Left ventricle myocardium superior (tissue), 1 donor: ENCODE results near the gene YWHAB. TPM values are rescaled to one million over a fixed set of nuclear protein-coding genes. Genes with fewer than 3 reads are reported as not detected.
A peak's percentile ranks its signal among the peaks of the same experiment; 100 is the strongest.

Source experiments
- ATAC-seq: fragments of 200-7000 bp; cut with Tn5 transposase; one replicate; pipeline ENCODE4 v1.9.1; 2020; ENCODE audit warnings: mild to moderate bottlenecking, moderate library complexity
- DNase-seq: peaks from one replicate; pipeline ENCODE4 v3.0.0-alpha.2; 2020
- intact Hi-C: fragments of 100-400 bp; cut with micrococcal nuclease; formaldehyde crosslinking; loops from one replicate; pipeline ENCODE4 v1.11.0; 2022
- total RNA-seq: library from RNA; stranded (reverse); fragmentation: NEBNext Ultra II Directional; extraction: Animal tissue kit (Norgen Biotek cat#: 25700); gene quantifications from one replicate; pipeline ENCODE4 v1.2.1, GENCODE V29; 2021
- donor health status: DM: no; HTN: yes; CAD: no; lungs with severe emphysema.

Gene YWHAB
- total RNA-seq, 1 donor from 2014 or later: 108 TPM

- intact Hi-C loops: no loop called here
- DNase-seq: no peak
- no peak for ATAC-seq
Measured at GRCh38 chr20:44908987-44909871, 23.7 kb downstream of the YWHAB start.

GRCh38 chr20:44909872-44910689, 24.6 kb downstream of the YWHAB start, which contains the start of gene PABPC1L:
PABPC1L (plus strand) TSS chr20:44910060; CDS start chr20:44910144, 84 bp downstream.
- intact Hi-C loops: no loop called here
- DNase-seq: peak; percentile 81
- peak; percentile 98 for ATAC-seq

GRCh38 chr20:44910690-44911262, 25.3 kb downstream of the YWHAB start:
- no peak for DNase-seq
- intact Hi-C loops: no loop called here
- no peak for ATAC-seq

GRCh38 chr20:44911264-44911921, 25.9 kb downstream of the YWHAB start:
- intact Hi-C loops: no loop called here
- no peak for ATAC-seq
- DNase-seq: no peak

- ATAC-seq: no peak
Measured at GRCh38 chr20:44912189-44912588, 26.7 kb downstream of the YWHAB start.

GRCh38 chr20:44914924-44915323, 29.4 kb downstream of the YWHAB start:
- intact Hi-C loops: no loop called here
- DNase-seq (no peak), ATAC-seq (no peak)

More at GRCh38 chr20:44912189-44912588, 26.7 kb downstream of the YWHAB start:
- no peak for DNase-seq
- intact Hi-C loops: no loop called here

GRCh38 chr20:44916586-44916985, 31.1 kb downstream of the YWHAB start:
- intact Hi-C loops: no loop called here

GRCh38 chr20:44917399-44917798, 31.9 kb downstream of the YWHAB start:
- intact Hi-C loops: no loop called here
- ATAC-seq: no peak
- DNase-seq: no peak

More at GRCh38 chr20:44916586-44916985, 31.1 kb downstream of the YWHAB start:
- no peak for ATAC-seq
- no peak for DNase-seq

- ATAC-seq (no peak), DNase-seq (no peak)
- intact Hi-C loops: no loop called here
Measured at GRCh38 chr20:44918342-44918741, 32.8 kb downstream of the YWHAB start.

- no peak for ATAC-seq
- DNase-seq: no peak
- intact Hi-C loops: no loop called here
Measured at GRCh38 chr20:44918761-44919160, 33.3 kb downstream of the YWHAB start.

GRCh38 chr20:44921447-44921846, 35.9 kb downstream of the YWHAB start:
- DNase-seq: no peak
- intact Hi-C loops: no loop called here
- ATAC-seq: no peak

- intact Hi-C loops: no loop called here
- no peak for ATAC-seq
Measured at GRCh38 chr20:44924541-44924940, 39.0 kb downstream of the YWHAB start.

GRCh38 chr20:44928595-44928994, 43.1 kb downstream of the YWHAB start:
- intact Hi-C loops: no loop called here
- no peak for ATAC-seq
- no peak for DNase-seq

More at GRCh38 chr20:44924541-44924940, 39.0 kb downstream of the YWHAB start:
- DNase-seq: no peak

- intact Hi-C loops: no loop called here
- ATAC-seq (no peak), DNase-seq (no peak)
Measured at GRCh38 chr20:44930517-44931168, 45.1 kb downstream of the YWHAB start.

- no peak for DNase-seq
- intact Hi-C loops: no loop called here
- no peak for ATAC-seq
Measured at GRCh38 chr20:44931911-44932310, 46.4 kb downstream of the YWHAB start.

- intact Hi-C loops: no loop called here
- ATAC-seq (no peak), DNase-seq (no peak)
Measured at GRCh38 chr20:44932916-44933315, 47.4 kb downstream of the YWHAB start.

- no peak for ATAC-seq
- no peak for DNase-seq
- intact Hi-C loops: no loop called here
Measured at GRCh38 chr20:44936510-44936909, 51.0 kb downstream of the YWHAB start.

GRCh38 chr20:44938637-44939036, 53.1 kb downstream of the YWHAB start:
- intact Hi-C loops: no loop called here
- DNase-seq (no peak), ATAC-seq (no peak)
